Activated naive CD4-positive, alpha-beta T cell treated with Interleukin-2 at 50 U/mL for 16 hours (primary cell): ENCODE results near the gene ADRA2C.

Source experiments
- DNase-seq: peaks from one replicate; pipeline ENCODE4 v3.0.0-alpha.2; 2020

The ADRA2C gene

DNA sequence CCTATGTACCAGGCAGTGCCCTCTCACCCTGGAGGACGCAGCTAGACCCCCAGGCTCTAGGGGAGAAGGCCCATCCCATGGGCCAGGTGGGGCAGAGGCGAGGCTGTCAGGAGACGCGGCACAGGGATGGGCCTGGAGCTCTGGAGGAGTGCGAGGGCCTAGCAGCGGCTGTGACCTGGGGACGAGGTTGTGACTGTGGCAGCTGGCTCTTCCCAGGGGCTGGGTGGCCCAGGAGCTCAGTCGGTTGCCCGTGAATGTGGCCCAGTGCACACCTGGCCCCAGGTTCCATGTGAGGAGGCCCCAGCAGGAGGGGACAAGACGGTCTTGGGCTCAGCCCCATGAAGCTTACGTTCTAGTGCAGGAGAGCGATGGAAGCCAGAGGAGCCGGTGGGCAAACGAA, 31.0 kb upstream of the ADRA2C start:
- no peak for DNase-seq

DNA sequence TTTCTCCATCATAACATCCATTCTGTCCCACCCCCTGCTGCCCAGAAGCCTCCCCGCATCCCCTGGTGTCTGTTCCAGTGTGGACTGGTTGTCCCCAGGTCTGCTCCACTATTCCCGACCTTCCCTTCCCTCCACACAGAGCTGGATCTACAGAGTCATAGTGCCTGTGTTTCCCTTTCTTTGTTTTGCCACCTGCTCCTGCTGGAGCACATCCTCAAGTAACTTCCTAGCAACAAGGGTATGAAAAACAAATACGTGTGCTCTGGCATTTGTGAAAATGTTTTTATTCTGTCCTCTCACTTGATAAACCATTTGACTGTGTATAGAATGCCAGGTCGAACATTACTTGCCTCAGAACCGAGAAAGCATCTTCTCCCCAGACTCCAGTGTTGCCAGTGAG, 29.9 kb upstream of the ADRA2C start:
- DNase-seq, result no peak

- DNase-seq, result no peak
These were observed 29.4 kb upstream of the ADRA2C start for GRCh38 chr4:3736806-3737205.

GRCh38 chr4:3739577-3739976, 26.6 kb upstream of the ADRA2C start:
- DNase-seq, result no peak

- no peak for DNase-seq
These were observed 25.9 kb upstream of the ADRA2C start for GRCh38 chr4:3740256-3740655.

GRCh38 chr4:3741217-3742011, 24.8 kb upstream of the ADRA2C start:
- DNase-seq, result no peak

- no peak for DNase-seq
These were observed 23.6 kb upstream of the ADRA2C start for GRCh38 chr4:3742610-3743009.

- DNase-seq, result no peak
These were observed 22.0 kb upstream of the ADRA2C start for GRCh38 chr4:3744232-3744631.

DNA sequence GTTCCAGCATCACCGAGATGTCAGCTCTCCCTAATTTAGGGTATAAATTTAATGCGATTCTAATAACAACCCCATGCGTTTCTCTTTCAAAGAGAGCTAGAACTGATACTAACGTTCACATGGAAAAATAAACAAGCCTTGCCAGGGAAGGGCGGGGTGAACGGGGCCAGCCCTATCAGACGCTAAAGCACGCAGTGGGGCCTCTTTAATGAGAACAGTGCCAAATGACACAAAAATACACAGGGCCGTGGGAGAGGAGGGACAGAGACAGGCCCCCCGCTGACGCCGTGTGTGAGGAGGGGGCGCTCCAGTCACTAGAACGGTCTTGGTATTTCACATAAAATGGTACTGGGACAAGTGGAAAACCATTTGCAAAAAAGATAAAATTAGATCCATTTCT, 21.3 kb upstream of the ADRA2C start:
- no peak for DNase-seq

DNA sequence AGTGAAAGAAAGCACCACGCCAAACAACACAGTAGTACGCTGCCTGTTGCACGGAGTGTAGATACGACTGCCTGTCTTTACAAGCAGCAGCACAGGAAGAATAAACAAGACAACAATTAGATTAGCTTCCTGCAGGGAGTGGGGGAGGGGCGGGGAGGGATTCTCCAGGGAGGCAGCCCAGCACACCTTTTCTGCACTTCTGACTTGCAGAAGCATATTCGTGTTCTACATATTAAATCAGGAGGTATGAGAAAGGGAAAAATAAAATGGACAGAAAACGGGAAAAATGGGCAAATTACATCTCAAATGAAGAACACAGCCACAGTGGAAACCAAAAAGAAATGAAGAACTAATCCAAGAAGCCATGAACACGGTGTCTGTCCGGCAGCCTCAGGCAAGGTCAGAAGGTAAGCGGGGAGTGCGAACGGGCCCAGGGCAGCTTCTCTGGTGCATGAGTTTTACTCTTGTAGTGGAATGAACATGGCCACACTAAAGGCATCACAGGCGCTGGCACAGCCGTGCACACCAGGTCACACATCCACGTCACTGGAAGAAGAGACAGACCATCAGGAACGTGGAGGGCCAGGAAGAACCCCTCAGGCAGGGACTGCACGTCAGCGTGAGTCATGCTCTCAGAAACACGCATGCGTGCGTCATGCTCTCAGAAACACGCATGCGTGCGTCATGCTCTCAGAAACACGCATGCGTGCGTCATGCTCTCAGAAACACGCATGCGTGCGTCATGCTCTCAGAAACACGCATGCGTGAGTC, 20.1 kb upstream of the ADRA2C start:
- no peak for DNase-seq

DNA sequence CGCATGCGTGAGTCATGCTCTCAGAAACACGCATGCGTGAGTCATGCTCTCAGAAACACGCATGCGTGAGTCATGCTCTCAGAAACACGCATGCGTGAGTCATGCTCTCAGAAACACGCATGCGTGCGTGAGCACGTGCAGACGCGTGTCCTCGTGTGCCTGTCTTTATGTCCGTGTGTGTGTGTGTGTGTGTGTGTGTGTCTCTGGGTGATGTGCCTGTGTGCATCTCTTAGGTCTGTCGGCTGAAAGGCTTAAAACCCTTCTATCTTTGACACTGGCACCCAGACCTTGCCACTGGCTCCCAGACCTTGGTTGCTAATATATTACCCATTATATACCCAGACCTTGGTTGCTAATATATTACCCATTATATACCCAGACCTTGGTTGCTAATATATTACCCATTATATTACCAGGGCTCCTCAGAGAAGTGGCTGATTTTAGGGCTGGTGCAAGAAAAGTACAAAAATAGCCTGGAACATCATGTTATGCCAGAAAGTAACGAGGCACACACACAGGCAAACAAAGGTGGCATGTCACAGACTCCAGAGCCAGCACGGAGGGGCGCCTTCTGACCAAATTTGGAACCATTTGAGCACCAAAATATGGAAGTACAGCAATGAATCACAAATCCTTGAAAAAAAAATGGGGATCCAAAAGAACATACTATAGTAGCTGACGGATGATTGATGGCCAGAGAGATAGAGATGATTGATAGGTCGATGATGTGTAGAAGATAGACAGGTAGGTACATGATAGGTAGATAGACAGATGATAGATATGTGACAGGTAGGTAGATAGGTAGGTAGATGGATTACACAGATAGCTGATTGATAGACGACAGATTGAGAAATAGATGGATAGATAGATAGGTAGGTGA, 19.2 kb upstream of the ADRA2C start:
- no peak for DNase-seq

DNA sequence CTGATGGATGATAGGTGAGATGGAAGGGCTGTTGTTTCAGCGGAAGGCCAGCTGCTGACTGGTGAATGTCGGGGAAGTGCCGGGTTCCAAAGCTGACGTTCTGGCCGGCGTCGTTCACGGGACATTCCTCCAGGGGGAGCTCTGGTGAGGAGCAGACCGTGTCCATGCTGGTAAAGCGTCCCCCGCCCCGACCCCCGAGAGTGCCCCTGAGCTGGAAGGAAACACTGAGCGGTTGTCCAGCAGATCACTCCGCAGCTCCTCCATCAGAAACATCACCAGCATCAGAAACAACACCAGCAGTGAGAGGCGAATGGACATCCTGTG, 18.6 kb upstream of the ADRA2C start:
- no peak for DNase-seq

DNA sequence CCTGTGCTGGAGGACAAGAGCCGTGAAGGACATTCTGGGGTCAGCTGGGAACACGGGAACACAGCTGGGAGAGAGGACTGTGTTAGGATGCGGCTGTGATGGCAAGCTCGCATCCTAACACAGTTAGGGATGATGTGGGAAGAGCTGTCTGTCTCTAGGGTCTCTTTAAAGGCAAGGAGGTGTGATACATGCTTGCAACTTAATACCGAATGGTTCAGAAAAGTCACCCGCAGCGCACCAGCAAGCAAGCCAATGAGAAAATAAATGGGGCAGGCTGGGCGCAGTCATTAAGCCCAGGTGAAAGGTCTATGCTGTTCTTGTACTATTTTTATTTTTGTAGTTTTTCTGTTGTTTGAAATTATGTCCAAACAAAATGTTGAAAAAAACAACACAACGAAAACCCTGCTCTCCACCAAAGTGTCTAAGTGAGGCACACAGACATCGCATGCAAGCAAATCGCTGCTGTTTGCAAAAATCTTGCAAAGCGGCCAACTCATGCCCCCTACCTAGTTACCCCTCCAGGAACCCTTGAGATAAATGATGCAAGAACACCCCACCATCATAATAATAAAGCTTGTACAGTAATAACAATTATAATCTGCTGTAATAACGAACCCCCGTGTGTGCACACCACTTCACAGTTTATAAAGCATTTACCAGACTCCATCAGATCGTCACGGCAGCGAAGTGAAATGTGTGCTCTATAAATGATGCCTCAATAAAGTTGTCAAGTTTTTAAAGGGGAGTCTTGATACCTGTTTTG, 17.9 kb upstream of the ADRA2C start:
- no peak for DNase-seq

- no peak for DNase-seq
These were observed 17.1 kb upstream of the ADRA2C start for GRCh38 chr4:3749081-3749480.

- no peak for DNase-seq
These were observed 15.9 kb upstream of the ADRA2C start for GRCh38 chr4:3750334-3750733.

DNA sequence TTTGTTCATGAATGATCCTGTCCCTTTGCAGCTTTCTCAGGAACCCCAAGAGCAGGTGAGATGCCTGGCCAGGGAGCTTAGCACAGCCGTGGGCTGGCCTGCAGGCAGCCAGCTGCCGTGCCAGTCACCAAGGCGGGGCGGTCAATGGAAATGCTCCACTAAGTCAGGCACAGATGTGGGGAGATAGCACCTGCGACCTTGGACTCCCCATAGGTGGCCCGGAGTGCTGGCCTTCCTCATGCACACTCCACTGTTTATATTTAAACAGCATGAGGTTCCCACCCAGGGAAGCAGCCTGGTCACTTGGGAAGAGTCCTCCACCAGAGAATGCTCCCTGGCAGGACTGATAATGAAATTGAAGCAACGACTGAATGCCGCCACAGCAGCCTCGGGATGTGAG, 14.2 kb upstream of the ADRA2C start:
- DNase-seq, result no peak

- no peak for DNase-seq
These were observed 12.3 kb upstream of the ADRA2C start for GRCh38 chr4:3753726-3754412.

- DNase-seq, result no peak
These were observed 9.7 kb upstream of the ADRA2C start for GRCh38 chr4:3756343-3757059.

DNA sequence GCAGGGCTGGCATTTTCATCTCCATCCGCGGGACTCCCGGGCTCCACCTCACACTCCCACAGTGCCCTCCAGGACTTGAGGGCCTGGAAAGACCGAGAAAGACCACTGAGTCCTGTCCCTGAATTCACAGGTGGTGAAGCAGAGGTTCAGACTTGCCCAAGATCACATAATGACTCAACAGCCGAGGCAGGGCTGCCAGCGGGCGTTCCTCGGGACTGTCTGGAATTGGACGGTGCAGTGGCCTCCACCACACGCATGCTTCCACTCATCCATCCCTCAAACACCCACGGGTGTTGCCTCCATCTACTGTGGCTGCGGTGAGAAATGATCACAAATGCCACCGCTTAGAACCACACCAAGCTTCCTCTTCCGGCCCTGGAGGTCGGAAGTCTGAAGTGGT, 6.9 kb upstream of the ADRA2C start:
- no peak for DNase-seq

DNA sequence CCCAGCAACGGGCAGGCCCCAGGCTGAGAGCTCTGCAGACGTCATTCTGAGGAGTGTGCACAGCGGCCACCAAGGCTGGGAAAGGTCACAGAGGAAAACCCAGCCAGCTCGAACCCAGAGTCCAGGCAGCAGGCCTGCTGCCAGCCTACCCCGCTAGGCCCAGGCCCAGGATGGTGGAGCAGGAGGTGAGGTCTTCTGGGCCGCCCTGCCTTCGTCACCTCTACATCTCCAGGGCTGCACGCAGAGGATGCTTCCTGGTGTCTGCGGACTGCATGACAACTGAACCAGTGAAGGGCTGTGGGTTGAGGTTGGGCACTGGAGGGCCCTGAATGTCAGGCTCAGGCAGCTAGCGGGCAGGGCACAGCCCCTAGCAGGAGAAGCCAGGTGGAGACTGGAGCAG, 5.8 kb upstream of the ADRA2C start:
- DNase-seq, result no peak

DNA sequence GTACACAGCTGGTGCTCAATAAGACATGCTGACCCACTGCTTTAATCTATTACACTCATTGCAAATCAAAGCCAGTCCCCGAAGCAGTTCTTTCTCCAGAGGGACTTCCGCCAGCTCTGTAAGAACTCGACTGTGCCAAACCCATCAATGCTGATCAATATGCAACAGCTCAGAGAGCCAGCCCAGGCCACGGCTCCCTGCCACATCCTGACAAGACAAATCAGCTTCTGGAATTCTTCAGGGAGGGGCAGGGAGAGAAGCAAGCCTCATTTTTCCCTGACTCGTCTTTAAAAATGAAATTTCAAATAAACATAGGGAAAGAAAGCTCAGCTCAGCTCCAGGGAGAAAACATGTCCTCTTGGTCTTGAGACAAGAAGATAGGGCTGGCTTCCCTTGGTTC, 5.3 kb upstream of the ADRA2C start:
- no peak for DNase-seq

GRCh38 chr4:3762264-3762663, 3.9 kb upstream of the ADRA2C start:
- no peak for DNase-seq
